Upper lobe of left lung (tissue), 6 donors: ENCODE measurements around the gene NDUFA6. TPM values are rescaled to one million over a fixed set of nuclear protein-coding genes. Genes with fewer than 3 reads are reported as not detected.
A peak's percentile ranks its signal among the peaks of the same experiment; 100 is the strongest.

Experiments
- ATAC-seq, 2 donors: fragments of 200-7000 bp; cut with Tn5 transposase; one replicate each; pipeline ENCODE4 v1.9.1; 2022; ENCODE audit warnings: mild to moderate bottlenecking in 2 of 2, moderate library complexity in 2 of 2; ENCODE audit not compliant: low FRiP score in 2 of 2
- DNase-seq, 2 donors: peaks; one replicate each; pipeline ENCODE4 v3.0.0-alpha.2; 2019 to 2020
- H3K27ac ChIP-seq, 4 donors: fragments of 200-600 bp; sonication (generic); one replicate each; pipeline ENCODE4 v1.5.1; 2016 to 2019
- H3K27me3 ChIP-seq, 4 donors: fragments of 200-600 bp; sonication (generic); one replicate each; pipeline ENCODE4 v1.5.1; 2017 to 2019
- H3K36me3 ChIP-seq, 4 donors: fragments of 200-600 bp; sonication (generic); one replicate each; pipeline ENCODE4 v1.5.1; 2016 to 2019
- H3K4me1 ChIP-seq, 4 donors: fragments of 200-600 bp; sonication (generic); one replicate each; pipeline ENCODE4 v1.5.1; 2018 to 2019
- H3K4me3 ChIP-seq, 4 donors: fragments of 200-600 bp; sonication (generic); one replicate each; pipeline ENCODE4 v1.5.1; 2017 to 2019; ENCODE audit warnings: mild to moderate bottlenecking in 2 of 4, moderate library complexity in 1 of 4
- H3K9me3 ChIP-seq, 4 donors: fragments of 200-600 bp; sonication (generic); one replicate each; pipeline ENCODE4 v1.5.1; 2018 to 2019
- EP300 ChIP-seq, 4 donors: sonication (generic); formaldehyde crosslinking; IDR thresholded peaks; one replicate each; pipeline ENCODE4 v1.5.1; 2017; ENCODE audit warnings: antibody characterized with exemption in 4 of 4, control low read depth in 2 of 4
- POLR2A ChIP-seq, 4 donors: fragments of 450-650 bp; IDR thresholded peaks; one replicate each; pipeline ENCODE4 v1.5.1; 2016 to 2017; ENCODE audit warnings: antibody characterized with exemption in 4 of 4, mild to moderate bottlenecking in 2 of 4
- POLR2AphosphoS5 ChIP-seq, 2 donors: sonication (generic); formaldehyde crosslinking; IDR thresholded peaks; one replicate each; pipeline ENCODE4 v1.5.1; 2017; ENCODE audit warnings: antibody characterized with exemption in 2 of 2
- WGBS, 2 donors: methylation state at CpG; one replicate each; pipeline ENCODE4 v1.1.5; 2017 to 2018; 5-methylcytosine and 5-hydroxymethylcytosine counted together
- total RNA-seq, 6 donors: library from RNA; depleted of rRNA in 4 of 6; stranded (reverse); fragments of >200 nt in 4 of 6; gene quantifications; one replicate each; pipeline versions ENCODE4 v1.1.0 to v1.2.1, GENCODE V29; 2016 to 2021
- TF ChIP-seq, protein P1 (sequence below), 6 experiments: fragments of 450-650 bp in 4 of 6; fragments of 200-600 bp in 2 of 6; sonication (generic) in 2 of 6; IDR thresholded peaks; one replicate each; pipeline ENCODE4 v1.5.1; 2016 to 2019; ENCODE audit warnings: antibody characterized with exemption in 6 of 6
- donor health status: DM: no; HTN: no; CAD: no; lungs with moderate emphysema.
- donor health status: DM: no; HTN: yes; CAD: no; lungs with severe emphysema.

Gene NDUFA6
- total RNA-seq, 6 donors from 2014 or later = 7.3 to 51.4 (median 46.4) TPM

GRCh38 chr22:42084874-42085273 lies 5.7 kb downstream of the NDUFA6 start:
- Histone ChIP-seq H3K36me3 (peaks cover 13 to 59% (median 36%) of the 10 kb centered on the region in 4 donors), H3K4me1 (peaks cover 21 to 36% (median 29%) of the 10 kb centered on the region in 4 donors), H3K27ac (no peak overlapping the region), H3K27me3 (no peaks in the 10 kb centered on the region), H3K9me3 (no peaks in the 10 kb centered on the region), H3K4me3 (no peak overlapping the region)
- TF ChIP-seq, protein P1, sequence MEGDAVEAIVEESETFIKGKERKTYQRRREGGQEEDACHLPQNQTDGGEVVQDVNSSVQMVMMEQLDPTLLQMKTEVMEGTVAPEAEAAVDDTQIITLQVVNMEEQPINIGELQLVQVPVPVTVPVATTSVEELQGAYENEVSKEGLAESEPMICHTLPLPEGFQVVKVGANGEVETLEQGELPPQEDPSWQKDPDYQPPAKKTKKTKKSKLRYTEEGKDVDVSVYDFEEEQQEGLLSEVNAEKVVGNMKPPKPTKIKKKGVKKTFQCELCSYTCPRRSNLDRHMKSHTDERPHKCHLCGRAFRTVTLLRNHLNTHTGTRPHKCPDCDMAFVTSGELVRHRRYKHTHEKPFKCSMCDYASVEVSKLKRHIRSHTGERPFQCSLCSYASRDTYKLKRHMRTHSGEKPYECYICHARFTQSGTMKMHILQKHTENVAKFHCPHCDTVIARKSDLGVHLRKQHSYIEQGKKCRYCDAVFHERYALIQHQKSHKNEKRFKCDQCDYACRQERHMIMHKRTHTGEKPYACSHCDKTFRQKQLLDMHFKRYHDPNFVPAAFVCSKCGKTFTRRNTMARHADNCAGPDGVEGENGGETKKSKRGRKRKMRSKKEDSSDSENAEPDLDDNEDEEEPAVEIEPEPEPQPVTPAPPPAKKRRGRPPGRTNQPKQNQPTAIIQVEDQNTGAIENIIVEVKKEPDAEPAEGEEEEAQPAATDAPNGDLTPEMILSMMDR (IDR thresholded peaks at IDR 0.05) = no peak
- TF ChIP-seq EP300 (IDR thresholded peaks at IDR 0.05) (no peak), POLR2A (IDR thresholded peaks at IDR 0.05) (no peak), POLR2AphosphoS5 (IDR thresholded peaks at IDR 0.05) (no peak)
- WGBS, 2 donors = 94 to 96% methylated on average over 8 of the region's 8 CpGs
- DNase-seq (peak in 1 of 2 donors; percentile 49), ATAC-seq (no peak)

GRCh38 chr22:42083119-42083518 lies 7.5 kb downstream of the NDUFA6 start:
- H3K4me3 ChIP-seq = no peak overlapping the region
- TF ChIP-seq POLR2A (IDR thresholded peaks at IDR 0.05) (no peak), POLR2AphosphoS5 (IDR thresholded peaks at IDR 0.05) (no peak), EP300 (IDR thresholded peaks at IDR 0.05) (no peak)
- TF ChIP-seq, protein P1 (IDR thresholded peaks at IDR 0.05) = no peak
- ATAC-seq = no peak
- peaks cover 13 to 64% (median 36%) of the 10 kb centered on the region in 4 donors for H3K36me3 ChIP-seq
- H3K9me3 ChIP-seq = no peaks in the 10 kb centered on the region
- 89 to 94% methylated on average over 4 of the region's 4 CpGs for WGBS, 2 donors
- H3K27me3 ChIP-seq = no peaks in the 10 kb centered on the region
- H3K4me1 ChIP-seq = peaks cover 21 to 36% (median 29%) of the 10 kb centered on the region in 4 donors
- no peak overlapping the region for H3K27ac ChIP-seq
- no peak for DNase-seq

- Histone ChIP-seq H3K27me3 (no peaks in the 10 kb centered on the region), H3K4me1 (peaks cover 20 to 36% (median 25%) of the 10 kb centered on the region in 4 donors), H3K4me3 (peak overlapping the region; percentile 65 to 80 (median 70)), H3K9me3 (no peaks in the 10 kb centered on the region), H3K27ac (peak overlapping the region; percentile 95 to 99 (median 98)), H3K36me3 (peaks cover 0 to 69% (median 33%) of the 10 kb centered on the region in 4 donors)
- 0 to 3% methylated on average over 14 of the region's 14 CpGs for WGBS, 2 donors
- TF ChIP-seq, protein P1 (IDR thresholded peaks at IDR 0.05) = peak in 1 of 6 experiments; percentile 6
- no peak for TF ChIP-seq EP300 (IDR thresholded peaks at IDR 0.05)
- TF ChIP-seq POLR2AphosphoS5 (IDR thresholded peaks at IDR 0.05) = no peak
- DNase-seq (peak in 1 of 2 donors; percentile 57), ATAC-seq (no peak)
Measured at GRCh38 chr22:42080287-42080686, 10.3 kb downstream of the NDUFA6 start.

DNA sequence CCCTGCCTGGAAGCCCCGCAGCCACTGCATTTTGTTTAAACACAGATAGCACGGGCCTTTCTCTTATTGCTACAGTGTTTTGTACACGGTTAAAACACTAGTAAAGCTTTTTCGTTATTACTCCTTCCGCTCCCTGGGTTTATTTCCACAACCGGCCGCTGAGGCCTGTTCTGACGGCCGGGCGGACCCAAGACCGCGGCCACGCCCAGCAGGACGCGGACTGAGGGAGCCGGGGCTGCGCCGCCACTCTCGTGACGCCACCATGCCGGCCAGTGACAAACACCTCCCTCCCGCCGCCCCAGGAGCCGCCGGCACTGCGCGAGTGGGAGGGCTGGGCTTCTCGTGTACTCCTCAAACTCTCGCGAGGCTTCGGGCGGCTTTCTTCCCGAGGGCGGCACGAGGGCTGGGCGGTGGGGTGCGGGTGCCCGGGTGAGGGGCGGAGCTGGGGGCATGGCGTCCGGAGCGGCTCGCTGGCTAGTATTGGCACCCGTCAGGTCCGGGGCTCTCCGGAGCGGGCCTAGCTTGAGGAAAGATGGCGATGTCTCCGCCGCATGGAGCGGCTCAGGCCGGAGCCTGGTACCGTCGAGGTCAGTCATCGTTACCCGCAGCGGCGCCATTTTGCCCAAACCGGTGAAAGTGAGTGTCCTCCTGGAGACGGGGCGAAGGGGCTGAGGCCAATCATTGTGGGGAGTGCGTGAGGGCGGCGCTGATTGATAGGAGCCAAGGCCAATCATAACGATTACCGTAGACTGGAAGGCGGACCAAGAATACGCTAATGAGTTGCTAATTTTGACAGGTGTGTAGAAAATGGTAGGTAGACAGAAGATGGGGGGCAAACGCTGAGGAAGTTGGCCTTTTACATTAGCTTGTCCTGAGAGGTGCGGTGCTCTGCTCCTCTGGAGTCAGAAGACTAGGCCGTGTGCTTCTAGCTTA lies 11.0 kb downstream of the NDUFA6 start, which contains the start of gene SMDT1:
Gene SMDT1 (plus strand): TSS at position 382 of the 933 bp plus-strand sequence. CDS start 69 bp downstream, at position 451.
- Histone ChIP-seq H3K4me1 (peaks cover 27 to 43% (median 31%) of the 10 kb centered on the region in 4 donors), H3K27ac (peak within 1 kb of the TSS; percentile 95 to 99 (median 98)), H3K4me3 (peak within 1 kb of the TSS; percentile 65 to 80 (median 70)), H3K9me3 (no peaks in the 10 kb centered on the region), H3K36me3 (peaks cover 0 to 62% (median 27%) of the 10 kb centered on the region in 4 donors), H3K27me3 (no peaks in the 10 kb centered on the region)
- TF ChIP-seq, protein P1 (IDR thresholded peaks at IDR 0.05) = no peak
- no peak for TF ChIP-seq EP300 (IDR thresholded peaks at IDR 0.05)
- peak in 3 of 4 donors; percentile 63 to 95 (median 79) for TF ChIP-seq POLR2A (IDR thresholded peaks at IDR 0.05)
- TF ChIP-seq POLR2AphosphoS5 (IDR thresholded peaks at IDR 0.05) = peak; percentile 83 to 87
- 1% methylated on average over 40 to 42 of the region's 71 CpGs for WGBS, 2 donors
- ATAC-seq (peak; percentile 96 to 97), DNase-seq (peak; percentile 98 to 99)
